HG02981 (cell line): ENCODE data around the gene CREB5.
"Not testable (repeated sequence)": the region's sequence is repeated elsewhere in the genome, so short reads cannot be mapped to it uniquely, and the experiment has no call there.

Experiments
- ATAC-seq: cut with Tn5 transposase; IDR thresholded peaks from one replicate; pipeline ENCODE4 v1.9.1; 2021; ENCODE audit warnings: mild to moderate bottlenecking, moderate library complexity; ENCODE audit not compliant: unreplicated experiment

Gene CREB5

GRCh38 chr7:28598586-28598985 lies 186.3 kb downstream of the CREB5 start:
- ATAC-seq, result no peak

GRCh38 chr7:28599411-28599810 lies 187.1 kb downstream of the CREB5 start:
- ATAC-seq, result no peak

DNA sequence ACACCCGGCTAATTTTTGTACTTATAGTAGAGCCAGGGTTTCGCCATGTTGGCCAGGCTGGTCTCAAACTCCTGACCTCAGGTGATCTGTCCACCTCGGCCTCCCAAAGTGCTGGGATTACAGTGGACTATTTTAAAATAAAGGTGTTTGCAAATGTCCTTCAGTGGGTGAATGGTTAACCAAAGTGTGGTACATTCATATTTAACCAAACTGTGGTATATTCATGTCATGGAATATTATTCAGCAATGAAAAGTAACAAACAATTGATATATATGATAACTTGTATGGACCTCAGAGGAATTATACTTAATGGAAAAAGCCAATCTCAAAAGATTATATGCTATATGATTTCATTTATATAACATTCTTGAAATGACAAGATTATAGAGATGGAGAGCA lies 190.0 kb downstream of the CREB5 start:
- ATAC-seq, result no peak

- no peak for ATAC-seq
These were observed 193.2 kb downstream of the CREB5 start for GRCh38 chr7:28605427-28606085.

GRCh38 chr7:28606421-28606820 lies 194.1 kb downstream of the CREB5 start:
- no peak for ATAC-seq

DNA sequence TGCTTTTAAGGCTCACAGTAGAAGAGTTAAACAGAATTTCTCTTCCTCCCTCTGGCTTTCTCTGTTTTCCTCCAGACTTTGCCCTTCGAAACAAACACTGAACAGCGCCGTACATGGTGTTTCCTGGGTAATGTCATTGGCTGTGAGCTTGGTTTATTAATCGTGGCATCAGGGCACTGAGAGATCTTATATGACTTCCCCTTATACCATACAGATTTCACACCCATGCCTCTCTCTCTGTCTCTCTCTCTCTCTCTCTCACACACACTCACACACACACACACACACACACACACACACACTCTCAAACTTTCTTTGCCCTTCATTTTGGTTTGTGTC lies 195.5 kb downstream of the CREB5 start:
- no peak for ATAC-seq

DNA sequence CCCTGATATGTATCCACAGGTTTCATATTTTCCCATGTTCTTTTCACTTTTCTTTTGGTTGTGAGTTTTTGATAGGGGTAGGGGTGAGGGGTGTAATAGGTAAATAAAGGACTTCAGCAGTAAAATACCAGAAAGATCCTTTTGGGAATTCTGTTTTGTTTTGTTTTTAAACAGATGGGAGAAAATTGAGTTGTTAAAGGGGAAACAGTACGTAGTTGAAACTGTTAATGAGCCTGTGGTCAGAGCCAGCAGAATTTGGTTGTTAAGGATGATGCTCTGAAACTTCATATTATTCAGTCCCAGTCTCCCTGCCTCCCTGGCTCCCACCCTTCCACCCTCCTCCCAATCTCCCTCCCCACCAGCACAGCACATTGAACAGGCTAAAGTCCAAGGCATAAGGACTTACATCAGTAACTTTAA lies 195.9 kb downstream of the CREB5 start:
- ATAC-seq, result no peak

DNA sequence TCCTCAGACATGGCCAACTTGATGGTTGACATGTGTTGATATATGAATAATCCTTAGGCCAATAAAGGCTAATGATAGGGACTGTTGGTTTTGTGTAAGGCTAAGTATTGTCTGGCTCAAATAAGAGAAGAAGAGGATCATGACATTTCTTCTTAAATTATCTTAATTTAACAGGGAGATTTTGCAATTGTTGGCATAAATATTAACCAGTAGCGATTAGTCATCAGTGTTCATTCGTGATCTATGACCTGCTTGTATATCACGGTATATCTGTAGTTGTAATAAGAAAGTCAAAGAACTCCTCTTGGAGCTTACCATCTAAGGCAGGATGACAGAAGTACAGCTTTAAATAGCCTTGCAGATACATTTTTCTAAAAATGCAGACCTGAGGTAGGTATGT lies 196.4 kb downstream of the CREB5 start:
- ATAC-seq, result no peak

- ATAC-seq, result no peak
These were observed 197.3 kb downstream of the CREB5 start for GRCh38 chr7:28609608-28610007.

GRCh38 chr7:28611399-28611897 lies 199.1 kb downstream of the CREB5 start:
- not testable (repeated sequence) for ATAC-seq

DNA sequence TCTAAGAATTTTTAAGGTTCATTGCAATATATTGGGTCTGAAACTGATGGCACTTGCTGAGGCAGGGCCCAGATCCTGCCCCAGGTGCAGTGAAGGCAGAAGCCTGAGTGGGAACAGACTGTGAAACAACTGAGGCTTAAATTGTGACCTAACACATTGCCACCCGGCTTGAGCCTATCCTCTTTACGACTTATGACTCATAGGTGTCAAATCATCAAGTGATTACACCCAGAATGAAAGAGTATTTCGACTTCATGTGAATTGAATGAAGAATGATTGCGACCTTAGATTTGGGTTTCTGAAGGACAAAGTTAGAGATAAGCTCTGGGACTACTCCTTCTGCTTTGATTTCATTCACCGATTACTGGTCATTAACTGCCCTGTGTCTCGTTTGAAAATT lies 200.9 kb downstream of the CREB5 start:
- ATAC-seq, result no peak

DNA sequence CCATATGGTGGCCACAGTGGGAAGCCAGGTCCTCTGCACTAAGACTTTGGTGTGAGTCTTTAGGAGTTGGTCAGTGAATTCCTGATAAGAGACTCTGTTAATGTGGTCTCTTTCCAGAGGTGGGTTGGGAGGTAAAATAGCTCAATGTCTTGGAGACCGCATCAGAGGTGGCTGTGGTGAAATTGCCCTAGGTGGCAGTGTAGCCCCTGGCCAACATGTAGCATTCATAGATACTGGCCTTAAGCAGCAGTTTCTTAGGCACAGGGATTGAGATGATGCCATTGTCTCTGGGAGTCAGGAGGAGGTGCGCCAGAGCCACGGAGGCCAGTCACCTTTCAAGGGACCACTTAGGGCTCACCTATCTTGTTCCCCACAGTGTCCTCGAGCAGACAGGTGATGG lies 202.8 kb downstream of the CREB5 start:
- ATAC-seq, result no peak

DNA sequence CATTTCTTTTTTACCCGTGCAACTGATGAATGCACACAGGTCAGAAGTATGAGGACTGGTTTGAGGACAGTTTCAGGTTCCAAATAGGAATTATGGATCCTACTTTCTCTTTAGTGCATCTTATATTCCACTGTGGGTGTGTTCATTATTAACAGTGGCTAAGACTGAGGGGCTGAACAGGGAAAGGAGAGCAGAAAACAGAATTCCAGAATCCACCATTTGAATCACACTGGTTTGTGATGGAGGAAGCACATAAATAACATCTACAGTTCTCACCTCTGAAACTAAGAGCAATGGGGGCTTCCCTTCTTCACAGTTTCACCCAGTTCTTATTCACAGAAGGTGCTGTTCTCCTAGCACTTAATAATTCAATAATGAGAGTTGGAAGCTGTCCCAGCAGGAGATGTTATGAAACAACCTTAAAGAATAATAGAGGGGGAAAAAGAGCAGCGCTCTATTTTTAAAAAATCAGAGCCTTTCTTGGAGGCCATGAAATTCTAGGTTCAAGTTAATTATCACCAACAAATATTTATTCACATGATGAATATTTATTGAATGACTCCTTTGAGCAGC lies 205.1 kb downstream of the CREB5 start:
- no peak for ATAC-seq

DNA sequence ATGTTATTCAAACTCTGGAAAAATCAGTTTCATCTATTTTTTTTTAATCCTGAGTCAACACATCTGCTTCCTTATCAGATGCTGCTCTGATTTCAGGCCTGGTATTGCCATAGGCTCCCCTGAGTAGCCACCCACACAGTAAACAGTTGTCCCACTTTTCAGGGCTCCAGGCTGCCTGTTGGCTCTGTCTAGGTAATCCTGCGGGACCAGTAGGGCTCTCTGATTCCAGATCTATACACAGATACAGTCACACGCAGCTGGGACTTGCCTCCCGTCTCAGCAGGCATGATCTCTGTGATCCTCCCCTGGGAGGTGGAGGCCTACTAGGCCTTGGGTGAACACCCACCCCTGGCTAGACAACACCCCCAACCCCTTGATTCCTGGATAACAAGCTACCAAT lies 206.1 kb downstream of the CREB5 start:
- ATAC-seq, result no peak

DNA sequence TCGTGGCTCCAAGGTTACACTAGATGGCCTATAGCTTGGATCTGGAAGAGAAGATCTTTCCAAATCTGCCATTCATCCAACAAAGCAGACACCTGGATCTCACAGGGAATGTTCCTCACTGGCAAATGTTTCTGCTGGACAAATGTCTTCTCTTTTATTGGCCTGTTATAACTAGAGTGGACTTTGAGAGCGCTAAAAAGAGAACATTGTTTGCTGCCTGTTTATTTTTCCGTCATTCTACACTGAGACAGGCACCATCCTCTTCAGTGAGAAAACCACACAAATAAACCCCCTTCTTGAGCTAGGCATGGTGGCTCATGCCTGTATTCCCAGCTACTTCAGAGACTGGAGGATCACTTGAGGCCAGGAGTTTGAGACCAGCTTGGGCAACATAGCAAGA lies 206.9 kb downstream of the CREB5 start:
- no peak for ATAC-seq

DNA sequence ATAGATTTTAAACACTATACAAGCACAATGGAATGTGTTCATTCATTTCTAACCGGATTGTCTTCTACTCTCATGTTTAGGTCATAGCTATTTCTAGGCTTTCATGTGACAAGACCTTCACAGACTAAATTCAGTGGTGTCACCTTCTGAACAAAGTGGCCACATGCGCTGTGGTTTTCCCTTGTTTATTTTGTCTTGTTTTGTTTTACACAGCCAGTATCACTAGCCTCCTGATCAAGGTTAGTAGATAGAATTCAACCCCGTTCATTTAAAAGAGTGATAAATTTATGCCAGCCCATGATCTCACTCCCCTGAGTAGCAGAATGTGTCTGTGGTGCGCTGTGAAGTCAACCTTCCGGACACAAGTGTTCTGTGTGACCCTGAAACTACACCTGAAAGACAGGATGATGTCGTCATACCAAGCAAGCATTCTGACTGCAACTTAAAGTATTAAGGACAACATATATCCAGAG lies 209.1 kb downstream of the CREB5 start:
- ATAC-seq, result no peak

GRCh38 chr7:28623105-28623730 lies 210.9 kb downstream of the CREB5 start:
- ATAC-seq, result no peak

DNA sequence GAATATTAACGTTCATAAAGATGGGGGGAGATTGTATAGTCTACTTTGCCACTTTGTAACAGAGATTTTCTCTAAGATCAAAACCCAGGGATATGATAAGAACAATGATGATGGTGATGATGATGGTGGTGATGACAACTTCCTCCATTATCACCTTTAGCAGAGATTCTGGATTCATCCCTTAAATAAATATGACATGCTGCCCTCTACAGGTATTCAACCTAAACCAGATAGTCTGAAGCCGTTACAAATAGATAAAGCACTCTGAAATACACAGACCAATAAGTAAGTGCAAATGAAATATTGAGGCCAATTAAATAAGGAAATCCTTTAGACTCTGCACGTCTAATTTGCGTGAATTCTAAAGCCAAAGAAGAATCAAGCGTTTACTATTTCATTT lies 211.5 kb downstream of the CREB5 start:
- ATAC-seq, result no peak

DNA sequence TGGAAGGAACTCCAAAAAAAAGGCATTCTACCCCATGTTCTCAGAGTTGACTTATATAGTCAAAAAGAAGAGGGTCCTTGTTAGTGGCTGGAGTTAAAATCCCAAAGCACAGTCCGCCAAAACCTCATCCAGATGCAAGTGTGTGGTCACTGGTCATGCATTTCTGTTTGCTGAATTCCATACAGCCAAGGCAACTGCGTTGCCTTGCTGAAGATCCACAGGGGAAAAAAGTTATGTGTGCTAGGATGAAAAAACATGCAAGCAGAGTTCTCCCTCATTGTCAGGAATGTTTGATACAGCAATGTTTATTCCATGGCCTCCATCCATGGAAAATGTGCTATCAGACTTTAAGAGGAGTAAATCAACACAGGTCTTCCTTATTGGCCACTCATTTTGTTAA lies 213.1 kb downstream of the CREB5 start:
- no peak for ATAC-seq

DNA sequence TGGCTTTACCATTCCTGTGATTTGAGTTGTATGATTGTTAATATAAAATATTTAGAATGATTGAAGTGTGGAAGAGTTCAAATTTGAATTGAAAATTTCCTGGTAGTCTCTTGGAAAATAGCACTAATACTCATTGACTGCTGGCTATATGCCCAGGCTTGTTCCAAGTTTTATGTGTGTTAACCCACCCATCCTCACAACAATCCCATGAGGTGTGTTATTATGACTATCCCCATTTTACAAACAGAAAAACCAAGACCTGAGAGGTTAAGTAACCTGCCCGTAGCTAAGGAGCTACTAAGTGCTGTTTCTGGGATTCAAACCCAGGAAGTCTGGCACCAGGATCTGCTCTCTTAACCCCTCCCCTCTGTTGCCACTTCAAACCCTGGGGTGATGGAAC lies 213.9 kb downstream of the CREB5 start:
- ATAC-seq, result no peak

- no peak for ATAC-seq
These were observed 214.4 kb downstream of the CREB5 start for GRCh38 chr7:28626624-28627262.

- ATAC-seq, result no peak
These were observed 214.9 kb downstream of the CREB5 start for GRCh38 chr7:28627263-28627653.
